ENCODE results near the gene SNTB2.

GRCh38 chr16:69190598-69190997 lies 3.6 kb downstream of the SNTB2 start:
- TF ChIP-seq CTCF (IDR thresholded peaks at IDR 0.05) = no peak
- TF ChIP-seq NFIC (IDR thresholded peaks at IDR 0.05; ENCODE audit: borderline replicate concordance) = no peak
- TF ChIP-seq YY1 (IDR thresholded peaks at IDR 0.05; ENCODE audit: low read depth) = no peak
- TF ChIP-seq EZH2phosphoT487 (IDR thresholded peaks at IDR 0.05; ENCODE audit: borderline replicate concordance, low read depth) = no peak

Measured in SK-N-SH (cell line).